ENCODE data around the gene KCNC4. TPM values are rescaled to one million over a fixed set of nuclear protein-coding genes. Genes with fewer than 3 reads are reported as not detected.
A peak's percentile ranks its signal among the peaks of the same experiment; 100 is the strongest.

Gene KCNC4
- total RNA-seq, 4 donors from 2014 or later, result 3.8 to 12.5 (median 4.6) TPM

GRCh38 chr1:110218739-110219138 lies 8.6 kb downstream of the KCNC4 start:
- no peak for TF ChIP-seq POLR2A (IDR thresholded peaks at IDR 0.05)
- no peak for TF ChIP-seq CTCF (IDR thresholded peaks at IDR 0.05)
- Histone ChIP-seq H3K4me1 (no peaks in the 10 kb centered on the region), H3K27ac (no peak overlapping the region), H3K9me3 (no peaks in the 10 kb centered on the region), H3K27me3 (no peaks in the 10 kb centered on the region), H3K4me3 (replicated peaks in 1 of 3) (no peak overlapping the region), H3K36me3 (peaks cover 0 to 4% of the 10 kb centered on the region in 2 donors)
- intact Hi-C loops (cut with DNase I), result no loop called here
- no peak for DNase-seq
- WGBS, 2 donors, result 84 to 96% methylated on average over 4 of the region's 4 CpGs

- DNase-seq, result peak; percentile 22 to 23
- WGBS, 2 donors, result 33 to 44% methylated on average over 5 of the region's 5 CpGs
- Histone ChIP-seq H3K27ac (no peak overlapping the region), H3K27me3 (no peaks in the 10 kb centered on the region), H3K9me3 (no peaks in the 10 kb centered on the region), H3K4me3 (replicated peaks in 1 of 3) (no peak overlapping the region), H3K4me1 (no peaks in the 10 kb centered on the region), H3K36me3 (peaks cover 0 to 5% of the 10 kb centered on the region in 2 donors)
- intact Hi-C loops (cut with DNase I), result no loop called here
- TF ChIP-seq POLR2A (IDR thresholded peaks at IDR 0.05), result no peak
- TF ChIP-seq CTCF (IDR thresholded peaks at IDR 0.05), result no peak
Observed at GRCh38 chr1:110220324-110220723, 10.2 kb downstream of the KCNC4 start.

DNA sequence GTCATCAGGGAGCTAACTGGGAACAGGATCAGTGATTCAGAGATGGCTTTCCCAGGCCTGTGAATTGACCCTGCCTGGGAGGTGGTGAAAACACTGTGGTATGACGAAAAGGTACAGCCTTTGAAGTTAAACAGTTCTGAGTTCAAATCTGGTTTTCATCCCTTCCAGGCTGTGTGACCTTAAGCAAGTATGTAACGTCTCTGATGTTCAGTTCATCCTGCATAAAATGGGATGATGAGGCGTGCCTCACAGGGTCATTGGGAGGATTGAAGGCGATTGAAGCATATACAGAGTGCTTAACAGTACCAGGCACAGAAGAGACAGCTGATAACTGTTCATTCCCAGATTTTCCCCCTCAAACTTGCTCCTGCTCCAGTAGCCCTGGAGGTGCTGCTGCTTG lies 11.0 kb downstream of the KCNC4 start:
- Histone ChIP-seq H3K4me3 (replicated peaks in 1 of 3) (no peak overlapping the region), H3K27ac (no peak overlapping the region), H3K36me3 (peaks cover 0 to 5% of the 10 kb centered on the region in 2 donors), H3K4me1 (no peaks in the 10 kb centered on the region), H3K9me3 (no peaks in the 10 kb centered on the region), H3K27me3 (no peaks in the 10 kb centered on the region)
- DNase-seq, result no peak
- 94 to 97% methylated on average over 4 of the region's 4 CpGs for WGBS, 2 donors
- no peak for TF ChIP-seq CTCF (IDR thresholded peaks at IDR 0.05)
- no peak for TF ChIP-seq POLR2A (IDR thresholded peaks at IDR 0.05)
- intact Hi-C loops (cut with DNase I), result no loop called here

GRCh38 chr1:110223127-110223526 lies 13.0 kb downstream of the KCNC4 start:
- no peak overlapping the region for H3K4me3 ChIP-seq (replicated peaks in 1 of 3)
- intact Hi-C loops (cut with DNase I), result no loop called here
- peaks cover 0 to 5% of the 10 kb centered on the region in 2 donors for H3K36me3 ChIP-seq
- TF ChIP-seq POLR2A (IDR thresholded peaks at IDR 0.05), result no peak
- TF ChIP-seq CTCF (IDR thresholded peaks at IDR 0.05), result no peak
- H3K27ac ChIP-seq, result no peak overlapping the region
- H3K27me3 ChIP-seq, result no peaks in the 10 kb centered on the region
- no peaks in the 10 kb centered on the region for H3K9me3 ChIP-seq
- DNase-seq, result no peak
- H3K4me1 ChIP-seq, result no peaks in the 10 kb centered on the region
- WGBS, 2 donors, result 95 to 97% methylated on average over 27 of the region's 27 CpGs

GRCh38 chr1:110223581-110223980 lies 13.5 kb downstream of the KCNC4 start:
- Histone ChIP-seq H3K4me1 (no peaks in the 10 kb centered on the region), H3K36me3 (peaks cover 0 to 5% of the 10 kb centered on the region in 2 donors), H3K27me3 (no peaks in the 10 kb centered on the region), H3K9me3 (no peaks in the 10 kb centered on the region), H3K4me3 (replicated peaks in 1 of 3) (no peak overlapping the region), H3K27ac (no peak overlapping the region)
- no peak for TF ChIP-seq POLR2A (IDR thresholded peaks at IDR 0.05)
- no peak for TF ChIP-seq CTCF (IDR thresholded peaks at IDR 0.05)
- no peak for DNase-seq
- intact Hi-C loops (cut with DNase I), result no loop called here
- 96% methylated on average over 16 to 17 of the region's 17 CpGs for WGBS, 2 donors

Measured in thyroid gland (tissue), 4 donors.